ENCODE measurements around the gene TMEM258.

GRCh38 chr11:61774411-61774810, 18.0 kb downstream of the TMEM258 start:
- TF ChIP-seq TARDBP (IDR thresholded peaks at IDR 0.05; ENCODE audit: borderline replicate concordance) = no peak
- no peak for TF ChIP-seq SUZ12 (IDR thresholded peaks at IDR 0.05; ENCODE audit: unreplicated experiment)
- TF ChIP-seq NFYB (IDR thresholded peaks at IDR 0.05; ENCODE audit: insufficient read depth, low read depth, low read length) = no peak
- TF ChIP-seq REST (IDR thresholded peaks at IDR 0.05; ENCODE audit: low read depth, low read length) = no peak

Data from GM12878 (cell line).